Bronchial epithelial cell (primary cell): Measurements from ENCODE around the gene NEK3. TPM values are rescaled to one million over a fixed set of nuclear protein-coding genes. Genes with fewer than 3 reads are reported as not detected.
"Not testable (repeated sequence)": the region's sequence is repeated elsewhere in the genome, so short reads cannot be mapped to it uniquely, and the experiment has no call there.

ENCODE experiments used
- DNase-seq: peaks from one replicate; pipeline ENCODE4 v3.0.0-alpha.2; 2010; ENCODE audit warnings: low read depth
- FAIRE-seq: peaks from 2 replicates; lab custom pipeline; 2011; peaks lifted over from hg19 to GRCh38; lab: Jason Lieb, UNC
- H3K27me3 ChIP-seq: 2 replicates; pipeline ENCODE4 v1.5.1; 2011; ENCODE audit warnings: low read length; ENCODE audit not compliant: control insufficient read depth, insufficient read depth
- H3K36me3 ChIP-seq: 2 replicates; pipeline ENCODE4 v1.5.1; 2011; ENCODE audit warnings: low read length; ENCODE audit not compliant: control insufficient read depth, insufficient read depth
- H3K4me3 ChIP-seq: 2 replicates; pipeline ENCODE4 v1.5.1; 2011; ENCODE audit warnings: mild to moderate bottlenecking, low read depth, low read length, control low read depth
- CTCF ChIP-seq: IDR thresholded peaks from 2 replicates; pipeline ENCODE4 v1.5.1; 2011; ENCODE audit warnings: mild to moderate bottlenecking, moderate library complexity, low read length, control low read depth, inconsistent platforms; ENCODE audit not compliant: insufficient read depth, severe bottlenecking
- total RNA-seq: library from RNA; depleted of rRNA; stranded (reverse); fragments of >200 nt; gene quantifications from 2 replicates; pipeline ENCODE4 v1.2.1, GENCODE V29; 2014

The NEK3 gene
- total RNA-seq, 1 donor from 2014 or later: 6.8 TPM

- DNase-seq (no peak), FAIRE-seq (no peak)
- H3K36me3 ChIP-seq: no peaks in the 10 kb centered on the region
- H3K27me3 ChIP-seq: no peaks in the 10 kb centered on the region
- H3K4me3 ChIP-seq: no peak overlapping the region
- no peak for TF ChIP-seq CTCF
Observed at GRCh38 chr13:52105841-52106240, 53.6 kb downstream of the NEK3 start.

- TF ChIP-seq CTCF: no peak
- FAIRE-seq: no peak
- no peaks in the 10 kb centered on the region for H3K36me3 ChIP-seq
- H3K27me3 ChIP-seq: no peaks in the 10 kb centered on the region
- no peak overlapping the region for H3K4me3 ChIP-seq
- DNase-seq: peak; percentile 33
Observed at GRCh38 chr13:52104624-52105023, 54.8 kb downstream of the NEK3 start.

- no peaks in the 10 kb centered on the region for H3K36me3 ChIP-seq
- TF ChIP-seq CTCF: no peak
- H3K27me3 ChIP-seq: no peaks in the 10 kb centered on the region
- no peak for DNase-seq
- H3K4me3 ChIP-seq: no peak overlapping the region
- no peak for FAIRE-seq
Observed at GRCh38 chr13:52103386-52103785, 56.0 kb downstream of the NEK3 start.

GRCh38 chr13:52102423-52102822 lies 57.0 kb downstream of the NEK3 start:
- not testable (repeated sequence) for DNase-seq, FAIRE-seq, H3K27me3 ChIP-seq, H3K4me3 ChIP-seq, H3K36me3 ChIP-seq

- no peak for DNase-seq
- no peaks in the 10 kb centered on the region for H3K27me3 ChIP-seq
- no peaks in the 10 kb centered on the region for H3K36me3 ChIP-seq
- TF ChIP-seq CTCF: no peak
- no peak overlapping the region for H3K4me3 ChIP-seq
- FAIRE-seq: no peak
Observed at GRCh38 chr13:52097197-52097596, 62.2 kb downstream of the NEK3 start.

- TF ChIP-seq CTCF: no peak
Observed at GRCh38 chr13:52096748-52097147, 62.6 kb downstream of the NEK3 start.

More at GRCh38 chr13:52096748-52097147, 62.6 kb downstream of the NEK3 start:
- Histone ChIP-seq H3K4me3 (no peak overlapping the region), H3K36me3 (no peaks in the 10 kb centered on the region), H3K27me3 (no peaks in the 10 kb centered on the region)
- FAIRE-seq: no peak
- no peak for DNase-seq
